Measurements from ENCODE around the gene STAT3. TPM values are rescaled to one million over a fixed set of nuclear protein-coding genes. Genes with fewer than 3 reads are reported as not detected.
"Not testable (repeated sequence)": the region's sequence is repeated elsewhere in the genome, so short reads cannot be mapped to it uniquely, and the experiment has no call there.

STAT3 gene
- total RNA-seq, 1 donor from 2014 or later, result 191 TPM

- peak; percentile 54 for ATAC-seq
These were observed 74.3 kb downstream of the STAT3 start for GRCh38 chr17:42313773-42314566.

- ATAC-seq, result no peak
These were observed 74.9 kb downstream of the STAT3 start for GRCh38 chr17:42313389-42313772.

GRCh38 chr17:42312285-42313130, 75.7 kb downstream of the STAT3 start:
- ATAC-seq, result peak; percentile 64

- no peak for ATAC-seq
These were observed 76.3 kb downstream of the STAT3 start for GRCh38 chr17:42312035-42312284.

- peak; percentile 13 for ATAC-seq
These were observed 76.8 kb downstream of the STAT3 start for GRCh38 chr17:42311240-42312034.

- ATAC-seq, result no peak
These were observed 77.4 kb downstream of the STAT3 start for GRCh38 chr17:42310787-42311215.

GRCh38 chr17:42309986-42310786, 78.1 kb downstream of the STAT3 start:
- no peak for ATAC-seq

- no peak for ATAC-seq
These were observed 79.1 kb downstream of the STAT3 start for GRCh38 chr17:42309142-42309541.

- no peak for ATAC-seq
These were observed 79.8 kb downstream of the STAT3 start for GRCh38 chr17:42308446-42308845.

GRCh38 chr17:42307362-42307927, 80.8 kb downstream of the STAT3 start:
- ATAC-seq, result no peak

GRCh38 chr17:42306385-42306667, 81.9 kb downstream of the STAT3 start:
- ATAC-seq, result no peak

GRCh38 chr17:42305543-42306384, 82.5 kb downstream of the STAT3 start:
- ATAC-seq, result no peak

- ATAC-seq, result not testable (repeated sequence)
These were observed 83.3 kb downstream of the STAT3 start for GRCh38 chr17:42305031-42305330.

- ATAC-seq, result no peak
These were observed 83.8 kb downstream of the STAT3 start for GRCh38 chr17:42304187-42305030.

- ATAC-seq, result no peak
These were observed 84.5 kb downstream of the STAT3 start for GRCh38 chr17:42303694-42304093.

- no peak for ATAC-seq
These were observed 87.2 kb downstream of the STAT3 start for GRCh38 chr17:42301022-42301421.

GRCh38 chr17:42299913-42300312, 88.3 kb downstream of the STAT3 start:
- ATAC-seq, result not testable (repeated sequence)

GRCh38 chr17:42299361-42299760, 88.9 kb downstream of the STAT3 start:
- not testable (repeated sequence) for ATAC-seq

GRCh38 chr17:42297775-42298174, 90.5 kb downstream of the STAT3 start:
- peak; percentile 41 for ATAC-seq

GRCh38 chr17:42296012-42296411, 92.2 kb downstream of the STAT3 start:
- ATAC-seq, result no peak

Measured in esophagus mucosa (tissue), 1 donor.